ENCODE results near the gene CDH23.

- TF ChIP-seq CTCF (IDR thresholded peaks at IDR 0.05) (no peak), ZFX (IDR thresholded peaks at IDR 0.05; ENCODE audit: borderline replicate concordance) (no peak)
Observed at GRCh38 chr10:71366690-71367089, 30.0 kb upstream of the CDH23 start.

All from 22Rv1 (cell line).